GM18498 (cell line): Measurements from ENCODE around the gene TICRR.

Source experiments
- ATAC-seq: cut with Tn5 transposase; IDR thresholded peaks from one replicate; pipeline ENCODE4 v1.9.1; 2021; ENCODE audit warnings: mild to moderate bottlenecking, moderate library complexity; ENCODE audit not compliant: unreplicated experiment

TICRR gene

GRCh38 chr15:89670971-89671560 lies 95.8 kb downstream of the TICRR start:
- ATAC-seq, result no peak

GRCh38 chr15:89671687-89672086 lies 96.4 kb downstream of the TICRR start:
- no peak for ATAC-seq

- no peak for ATAC-seq
These were observed 97.2 kb downstream of the TICRR start for GRCh38 chr15:89672221-89673164.

GRCh38 chr15:89673165-89673512 lies 97.9 kb downstream of the TICRR start:
- no peak for ATAC-seq

GRCh38 chr15:89674526-89674925 lies 99.3 kb downstream of the TICRR start:
- ATAC-seq, result no peak

GRCh38 chr15:89675606-89676005 lies 100.3 kb downstream of the TICRR start:
- no peak for ATAC-seq

- ATAC-seq, result no peak
These were observed 102.1 kb downstream of the TICRR start for GRCh38 chr15:89677381-89677780.
